HG02970 (cell line): ENCODE measurements around the gene NUDT12.

Experiments used
- ATAC-seq: cut with Tn5 transposase; IDR thresholded peaks from one replicate; pipeline ENCODE4 v1.9.1; 2021; ENCODE audit warnings: mild to moderate bottlenecking, moderate library complexity, moderate number of reproducible peaks; ENCODE audit not compliant: unreplicated experiment, low FRiP score

Gene NUDT12

GRCh38 chr5:103542441-103542840 is 20.1 kb downstream of the NUDT12 start:
- no peak for ATAC-seq

GRCh38 chr5:103541569-103541968 is 21.0 kb downstream of the NUDT12 start:
- ATAC-seq = no peak

- no peak for ATAC-seq
Measured at GRCh38 chr5:103541114-103541513, 21.5 kb downstream of the NUDT12 start.

- no peak for ATAC-seq
Measured at GRCh38 chr5:103539376-103540330, 22.9 kb downstream of the NUDT12 start.

- no peak for ATAC-seq
Measured at GRCh38 chr5:103532086-103532734, 30.4 kb downstream of the NUDT12 start.

GRCh38 chr5:103526164-103526915 is 36.2 kb downstream of the NUDT12 start:
- ATAC-seq = no peak

GRCh38 chr5:103525361-103525760 is 37.2 kb downstream of the NUDT12 start:
- no peak for ATAC-seq

- no peak for ATAC-seq
Measured at GRCh38 chr5:103523319-103523718, 39.3 kb downstream of the NUDT12 start.

GRCh38 chr5:103522586-103522985 is 40.0 kb downstream of the NUDT12 start:
- ATAC-seq = no peak

- ATAC-seq = no peak
Measured at GRCh38 chr5:103519550-103519949, 43.0 kb downstream of the NUDT12 start.

- ATAC-seq = no peak
Measured at GRCh38 chr5:103514371-103514770, 48.2 kb downstream of the NUDT12 start.

GRCh38 chr5:103513701-103514100 is 48.9 kb downstream of the NUDT12 start:
- ATAC-seq = no peak

- no peak for ATAC-seq
Measured at GRCh38 chr5:103512500-103512899, 50.1 kb downstream of the NUDT12 start.

GRCh38 chr5:103511554-103511885 is 51.1 kb downstream of the NUDT12 start:
- no peak for ATAC-seq

GRCh38 chr5:103510851-103511553 is 51.6 kb downstream of the NUDT12 start:
- no peak for ATAC-seq

- no peak for ATAC-seq
Measured at GRCh38 chr5:103505581-103506305, 56.8 kb downstream of the NUDT12 start.

- no peak for ATAC-seq
Measured at GRCh38 chr5:103503066-103503465, 59.5 kb downstream of the NUDT12 start.

GRCh38 chr5:103502662-103503061 is 59.9 kb downstream of the NUDT12 start:
- no peak for ATAC-seq
